COLO668 (cell line): ENCODE results near the gene ZNF782.
A peak's percentile ranks its signal among the peaks of the same experiment; 100 is the strongest.
"Not testable (repeated sequence)": the region's sequence is repeated elsewhere in the genome, so short reads cannot be mapped to it uniquely, and the experiment has no call there.

ENCODE experiments used
- DNase-seq: peaks from one replicate; lab custom pipeline; 2025; ENCODE audit not compliant: unreplicated experiment; lab: John Stamatoyannopoulos, UW

The ZNF782 gene

GRCh38 chr9:96853781-96854650, at the start of gene ZNF782:
Gene ZNF782 (minus strand): TSS chr9:96854514. CDS start chr9:96851961, 2,553 bp downstream.
- peak; percentile 92 for DNase-seq

- DNase-seq: not testable (repeated sequence)
Measured at GRCh38 chr9:96900010-96900409, 45.7 kb upstream of the ZNF782 start.

- no peak for DNase-seq
Measured at GRCh38 chr9:96892131-96892530, 37.8 kb upstream of the ZNF782 start.

- DNase-seq: no peak
Measured at GRCh38 chr9:96888591-96888990, 34.3 kb upstream of the ZNF782 start.

- no peak for DNase-seq
Measured at GRCh38 chr9:96885424-96885823, 31.1 kb upstream of the ZNF782 start.

- DNase-seq: peak; percentile 54
Measured at GRCh38 chr9:96884443-96884842, 30.1 kb upstream of the ZNF782 start.

GRCh38 chr9:96883922-96884321, 29.6 kb upstream of the ZNF782 start:
- DNase-seq: no peak

GRCh38 chr9:96877269-96877668, 23.0 kb upstream of the ZNF782 start:
- DNase-seq: no peak

GRCh38 chr9:96875461-96876142, 21.3 kb upstream of the ZNF782 start:
- DNase-seq: peak; percentile 91

GRCh38 chr9:96874947-96875460, 20.7 kb upstream of the ZNF782 start:
- peak; percentile 85 for DNase-seq

- no peak for DNase-seq
Measured at GRCh38 chr9:96874201-96874785, 20.0 kb upstream of the ZNF782 start.

GRCh38 chr9:96871176-96871575, 16.9 kb upstream of the ZNF782 start:
- DNase-seq: no peak

GRCh38 chr9:96868709-96869108, 14.4 kb upstream of the ZNF782 start:
- peak; percentile 39 for DNase-seq

- DNase-seq: no peak
Measured at GRCh38 chr9:96867079-96867804, 12.9 kb upstream of the ZNF782 start.

GRCh38 chr9:96865240-96865639, 10.9 kb upstream of the ZNF782 start:
- DNase-seq: not testable (repeated sequence)

GRCh38 chr9:96859461-96860198, 5.3 kb upstream of the ZNF782 start:
- DNase-seq: no peak

GRCh38 chr9:96858670-96859069, 4.4 kb upstream of the ZNF782 start:
- DNase-seq: no peak

GRCh38 chr9:96858018-96858573, 3.8 kb upstream of the ZNF782 start:
- no peak for DNase-seq

GRCh38 chr9:96856363-96857286, 2.3 kb upstream of the ZNF782 start:
- DNase-seq: peak; percentile 67
